Measurements from ENCODE around the gene SLC24A3. TPM values are rescaled to one million over a fixed set of nuclear protein-coding genes. Genes with fewer than 3 reads are reported as not detected.

The SLC24A3 gene
- total and polyA plus RNA-seq, 2 of the 13 experiments (the other 11 are each of a cell fraction or from before 2014, with no cell fraction given), result not detected

- Histone ChIP-seq H3K9me3 (ENCODE audit: low read length) (no peaks in the 10 kb centered on the region), H3K79me2 (ENCODE audit: insufficient read depth, low read length) (no peaks in the 10 kb centered on the region), H3K4me2 (ENCODE audit: low read depth, low read length) (no peak overlapping the region), H4K20me1 (ENCODE audit: insufficient read depth, low read length) (no peaks in the 10 kb centered on the region), H3K27me3 (ENCODE audit: control insufficient read depth in 1 of 2, insufficient read depth in 2 of 2, low read length in 2 of 2) (no peaks in the 10 kb centered on the region), H3K4me1 (ENCODE audit: insufficient read depth, low read length) (no peaks in the 10 kb centered on the region), H3K4me3 (replicated peaks in 1 of 3; ENCODE audit: insufficient read depth in 1 of 3, low read depth in 2 of 3, low read length in 3 of 3) (no peak overlapping the region), H3K9ac (ENCODE audit: insufficient read depth, low read depth, low read length) (no peak overlapping the region), H3K27ac (ENCODE audit: extremely low read length, insufficient read depth, low read length) (no peak overlapping the region), H3K36me3 (replicated peaks in 1 of 2; ENCODE audit: control insufficient read depth in 1 of 2, insufficient read depth in 2 of 2, low read length in 2 of 2) (no peaks in the 10 kb centered on the region), H2AFZ (ENCODE audit: low read length) (no peak overlapping the region)
- in situ Hi-C loops (cut with HindIII; ENCODE audit: extremely low pct_ligation_motif_present, low pct_unique_long_range_greater_than_20kb), result no loop called here
- no TSS peak for BruUV-seq (replicated peaks)
- TF ChIP-seq PITX1 (CRISPR knock-in tag; IDR thresholded peaks at IDR 0.05) (no peak), NR0B2 (CRISPR knock-in tag; IDR thresholded peaks at IDR 0.05) (no peak), ZNF749 (CRISPR knock-in tag; IDR thresholded peaks at IDR 0.05; ENCODE audit: borderline replicate concordance) (no peak), ARNT (IDR thresholded peaks at IDR 0.05) (no peak), ZNF124 (CRISPR knock-in tag; IDR thresholded peaks at IDR 0.05) (no peak), ZNF878 (CRISPR knock-in tag; IDR thresholded peaks at IDR 0.05) (no peak)
- ATAC-seq (no peak), FAIRE-seq (no peak), DNase-seq (ENCODE audit: low spot score) (no peak)
- WGBS (ENCODE audit: low lambda C conversion rate), result 19% methylated on average over 3 of the region's 3 CpGs
- intact Hi-C loops (cut with micrococcal nuclease; ENCODE audit: unreplicated experiment), result no loop called here
- POLR2A ChIA-PET, result no interaction called here
- CTCF ChIA-PET (ENCODE audit: low intra/inter-chr PET ratio, low total read pairs), result no interaction called here
Observed at GRCh38 chr20:19411811-19412210, 199.4 kb downstream of the SLC24A3 start.

- H3K27me3 ChIP-seq (ENCODE audit: control insufficient read depth in 1 of 2, insufficient read depth in 2 of 2, low read length in 2 of 2), result no peaks in the 10 kb centered on the region
- in situ Hi-C loops (cut with HindIII; ENCODE audit: extremely low pct_ligation_motif_present, low pct_unique_long_range_greater_than_20kb), result no loop called here
- no peak for DNase-seq (ENCODE audit: low spot score)
- WGBS (ENCODE audit: low lambda C conversion rate), result 29% methylated on average over 3 of the region's 3 CpGs
- no peak overlapping the region for H2AFZ ChIP-seq (ENCODE audit: low read length)
- H3K4me2 ChIP-seq (ENCODE audit: low read depth, low read length), result no peak overlapping the region
- ATAC-seq, result no peak
- H4K20me1 ChIP-seq (ENCODE audit: insufficient read depth, low read length), result no peaks in the 10 kb centered on the region
- no peaks in the 10 kb centered on the region for H3K4me1 ChIP-seq (ENCODE audit: insufficient read depth, low read length)
- ChIA-PET CTCF (ENCODE audit: low intra/inter-chr PET ratio, low total read pairs) (no interaction called here), POLR2A (no interaction called here)
- no peak overlapping the region for H3K9ac ChIP-seq (ENCODE audit: insufficient read depth, low read depth, low read length)
- H3K4me3 ChIP-seq (replicated peaks in 1 of 3; ENCODE audit: insufficient read depth in 1 of 3, low read depth in 2 of 3, low read length in 3 of 3), result no peak overlapping the region
- no peak for FAIRE-seq
- no peaks in the 10 kb centered on the region for H3K79me2 ChIP-seq (ENCODE audit: insufficient read depth, low read length)
- H3K9me3 ChIP-seq (ENCODE audit: low read length), result no peaks in the 10 kb centered on the region
- no peak overlapping the region for H3K27ac ChIP-seq (ENCODE audit: extremely low read length, insufficient read depth, low read length)
- intact Hi-C loops (cut with micrococcal nuclease; ENCODE audit: unreplicated experiment), result no loop called here
- no peaks in the 10 kb centered on the region for H3K36me3 ChIP-seq (replicated peaks in 1 of 2; ENCODE audit: control insufficient read depth in 1 of 2, insufficient read depth in 2 of 2, low read length in 2 of 2)
- BruUV-seq (replicated peaks), result no TSS peak
- no peak for TF ChIP-seq ZKSCAN1 (IDR thresholded peaks at IDR 0.05; ENCODE audit: low read length)
- no peak for TF ChIP-seq DNMT3B (CRISPR knock-in tag; conservative IDR thresholded peaks at IDR 0.05)
- no peak for TF ChIP-seq ZNF639 (CRISPR knock-in tag; conservative IDR thresholded peaks at IDR 0.05)
- TF ChIP-seq PLRG1 (conservative IDR thresholded peaks at IDR 0.05), result peak; percentile 77; the same call in 1 of the 2 replicates
- no peak for TF ChIP-seq FOXK1 (CRISPR knock-in tag; IDR thresholded peaks at IDR 0.05; ENCODE audit: borderline replicate concordance, low read depth)
- TF ChIP-seq ZBTB34 (CRISPR knock-in tag; IDR thresholded peaks at IDR 0.05), result no peak
- TF ChIP-seq ZNF775 (CRISPR knock-in tag; IDR thresholded peaks at IDR 0.05; ENCODE audit: borderline replicate concordance), result no peak
- no peak for TF ChIP-seq ONECUT2 (CRISPR knock-in tag; IDR thresholded peaks at IDR 0.05)
- TF ChIP-seq PITX1 (CRISPR knock-in tag; IDR thresholded peaks at IDR 0.05), result no peak
- TF ChIP-seq ZNF232 (CRISPR knock-in tag; IDR thresholded peaks at IDR 0.05; ENCODE audit: borderline replicate concordance), result no peak
Observed at GRCh38 chr20:19412254-19412653, 199.8 kb downstream of the SLC24A3 start.
